Fibroblast of skin of right quadriceps (primary cell): ENCODE results near the gene RSPH6A.

Experiments
- DNase-seq: peaks from one replicate; pipeline ENCODE4 v3.0.0-alpha.2; 2013

Gene RSPH6A

DNA sequence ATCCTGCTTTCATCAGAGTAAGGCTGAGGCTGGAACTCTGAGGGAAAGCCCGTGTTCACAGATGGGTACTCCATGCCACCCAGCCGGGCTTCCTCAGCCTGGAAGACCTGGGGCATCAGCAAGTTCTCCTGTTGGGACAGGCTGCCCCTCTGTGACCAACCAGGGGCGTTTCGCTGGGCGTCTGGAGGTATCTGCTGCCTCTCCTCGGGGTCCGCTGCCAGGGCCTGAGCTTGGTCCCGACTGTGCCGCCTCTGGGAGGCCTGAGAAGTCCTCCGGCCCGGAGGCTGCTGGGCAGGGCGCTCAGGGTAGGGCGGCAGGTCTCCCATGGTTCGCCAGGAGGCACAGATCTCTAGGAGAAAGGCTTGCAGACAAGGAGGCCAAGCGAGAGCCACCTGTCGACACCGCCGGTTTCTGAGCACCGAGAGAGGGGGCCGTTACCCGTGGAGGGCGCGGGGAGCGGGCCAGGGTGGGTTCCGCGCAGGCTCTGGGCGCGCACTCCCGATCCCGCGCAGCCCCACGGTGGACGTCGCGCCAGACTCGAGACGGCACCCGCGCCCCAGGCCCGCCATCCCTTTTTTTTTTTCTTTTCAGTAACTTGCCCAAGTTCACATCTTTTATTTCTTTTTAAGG is at the start of gene RSPH6A:
RSPH6A (minus strand) TSS at position 458 of the 630 bp plus-strand sequence; CDS start at position 326, 132 bp downstream.
- DNase-seq: no peak

DNA sequence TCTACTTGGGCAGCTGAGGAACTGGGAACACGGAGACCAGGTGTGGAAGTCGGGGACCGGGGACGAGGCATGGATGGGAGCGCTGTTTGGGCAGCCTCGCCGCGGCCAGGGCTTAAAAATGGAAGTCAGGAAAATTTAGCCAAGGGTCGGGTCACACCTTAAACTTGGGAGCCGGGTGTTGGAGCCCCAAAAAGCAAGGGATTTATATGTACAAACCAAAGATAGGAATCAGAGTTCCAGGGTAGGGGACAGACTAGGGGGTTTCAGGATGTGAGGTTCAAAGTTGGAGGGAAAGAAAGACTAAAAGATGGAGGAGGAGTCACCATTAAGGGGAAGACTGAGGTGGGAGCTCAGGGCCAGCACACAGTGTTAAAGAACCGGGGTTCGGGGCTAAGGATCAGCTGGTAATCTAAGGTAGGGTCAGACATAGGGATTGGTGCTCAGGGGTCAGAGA is 49.5 kb upstream of the RSPH6A start:
- no peak for DNase-seq

GRCh38 chr19:45863840-45864628 is 48.9 kb upstream of the RSPH6A start, which contains the start of gene FOXA3:
Gene FOXA3 (plus strand): TSS chr19:45864326. CDS start chr19:45864457, 131 bp downstream.
- peak; percentile 25 for DNase-seq

GRCh38 chr19:45863335-45863839 is 48.3 kb upstream of the RSPH6A start:
- no peak for DNase-seq

- DNase-seq: peak; percentile 98
Measured at GRCh38 chr19:45862564-45863334, 47.6 kb upstream of the RSPH6A start, which contains the start of gene SYMPK. Gene SYMPK (minus strand): TSS chr19:45863147. CDS start chr19:45854495, 8,652 bp downstream.

GRCh38 chr19:45862271-45862563 is 47.1 kb upstream of the RSPH6A start:
- DNase-seq: no peak

DNA sequence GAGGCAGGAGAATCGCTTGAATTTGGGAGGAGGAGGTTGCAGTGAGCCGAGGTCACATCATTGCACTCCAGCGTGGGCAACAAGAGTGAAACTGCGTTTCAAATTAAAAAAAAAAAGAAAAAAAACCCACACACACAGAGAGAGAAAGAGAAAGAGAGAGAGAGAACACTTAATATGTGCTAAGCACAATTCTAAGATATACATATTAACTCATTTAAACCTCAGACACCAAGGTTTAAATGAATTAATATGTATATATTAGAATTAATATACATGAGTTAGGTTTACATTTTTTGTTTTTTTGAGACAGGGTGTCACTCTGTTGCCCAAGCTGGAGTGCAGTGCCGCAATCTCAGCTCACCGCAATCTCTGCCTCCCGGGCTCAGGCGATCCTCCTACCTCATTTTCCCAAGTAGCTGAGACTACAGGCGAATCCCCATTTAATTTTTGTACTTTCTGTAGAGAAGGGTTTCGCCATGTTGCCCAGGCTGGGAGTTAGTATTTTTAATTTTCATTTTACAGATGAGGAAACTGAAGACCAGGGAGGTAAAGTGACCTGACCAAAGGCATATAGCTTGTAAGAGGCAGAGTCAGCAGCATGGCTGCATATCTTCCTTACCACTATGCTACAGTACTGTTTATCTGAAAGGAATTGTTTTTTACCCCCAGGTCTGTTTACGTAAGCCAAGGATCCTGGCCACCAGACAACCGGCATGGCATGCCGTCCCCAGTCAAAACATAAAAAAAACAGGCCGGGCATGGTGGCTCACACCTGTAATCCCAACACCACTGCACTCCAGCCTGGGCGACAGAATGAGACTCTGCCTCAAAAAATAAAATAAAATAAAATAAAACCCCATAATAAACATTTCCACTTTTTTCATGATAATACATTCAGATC is 45.5 kb upstream of the RSPH6A start:
- no peak for DNase-seq

- DNase-seq: no peak
Measured at GRCh38 chr19:45854167-45854778, 39.2 kb upstream of the RSPH6A start.

DNA sequence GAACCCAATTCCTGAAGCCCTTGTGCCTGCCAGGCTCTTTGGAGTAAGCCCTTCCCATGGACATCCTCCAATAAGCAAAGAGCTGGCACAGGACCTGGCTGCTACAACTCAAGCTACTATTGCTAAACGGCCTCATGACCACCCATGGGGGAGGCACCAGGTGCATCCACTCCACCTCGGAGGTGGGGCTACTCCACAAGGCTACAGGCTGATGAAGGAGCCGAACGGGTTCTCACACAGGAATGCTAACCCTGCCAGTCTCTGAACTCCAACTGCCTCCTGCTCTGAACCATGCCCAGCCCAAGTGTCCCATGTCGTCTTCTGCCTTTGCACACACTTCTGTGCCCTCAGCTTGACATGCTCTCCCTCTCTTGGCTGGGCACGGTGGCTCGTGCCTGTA is 37.9 kb upstream of the RSPH6A start:
- no peak for DNase-seq

GRCh38 chr19:45852145-45852750 is 37.1 kb upstream of the RSPH6A start:
- peak; percentile 18 for DNase-seq

- no peak for DNase-seq
Measured at GRCh38 chr19:45848922-45849321, 33.8 kb upstream of the RSPH6A start.

DNA sequence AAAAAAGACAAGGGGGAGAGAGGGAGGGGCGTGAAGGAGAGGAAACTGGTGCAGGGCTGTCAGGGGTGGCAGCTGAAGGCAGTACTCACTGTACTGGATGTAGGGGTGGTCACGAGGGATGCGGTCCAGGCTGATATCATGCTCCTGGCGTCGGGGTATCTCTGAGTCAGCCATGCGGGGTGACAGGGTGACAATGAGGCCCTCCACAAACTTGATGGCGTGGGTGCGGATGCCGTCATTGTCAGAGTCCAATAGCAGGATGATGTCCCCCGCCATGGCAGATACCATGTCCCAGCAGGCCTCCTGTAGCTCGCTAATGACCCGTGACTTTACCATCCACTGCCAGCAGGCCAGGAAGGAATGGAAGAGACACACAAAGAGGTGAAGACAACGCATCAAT is 32.6 kb upstream of the RSPH6A start:
- no peak for DNase-seq

GRCh38 chr19:45842198-45842597 is 27.1 kb upstream of the RSPH6A start:
- DNase-seq: no peak

DNA sequence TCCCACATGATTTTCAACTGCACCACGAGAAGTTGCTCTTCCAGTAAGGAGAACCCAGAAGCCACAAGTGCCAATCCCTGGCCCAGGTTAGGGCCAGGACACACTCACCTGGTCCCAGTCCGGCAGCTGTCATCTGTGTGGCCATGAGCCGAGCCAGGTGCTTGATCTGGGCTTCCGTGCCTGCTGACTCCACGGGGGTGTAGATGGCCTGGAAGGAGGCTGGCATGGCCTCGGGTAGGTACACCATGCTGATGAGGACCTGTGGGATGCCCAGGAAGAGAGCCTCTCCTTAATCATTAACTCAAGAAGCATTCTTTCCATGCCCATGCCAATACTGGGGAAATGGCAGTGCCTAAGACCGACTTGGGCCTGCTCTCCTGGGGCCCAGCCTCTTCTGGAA is 19.9 kb upstream of the RSPH6A start:
- no peak for DNase-seq

- DNase-seq: no peak
Measured at GRCh38 chr19:45828945-45829344, 13.8 kb upstream of the RSPH6A start.

DNA sequence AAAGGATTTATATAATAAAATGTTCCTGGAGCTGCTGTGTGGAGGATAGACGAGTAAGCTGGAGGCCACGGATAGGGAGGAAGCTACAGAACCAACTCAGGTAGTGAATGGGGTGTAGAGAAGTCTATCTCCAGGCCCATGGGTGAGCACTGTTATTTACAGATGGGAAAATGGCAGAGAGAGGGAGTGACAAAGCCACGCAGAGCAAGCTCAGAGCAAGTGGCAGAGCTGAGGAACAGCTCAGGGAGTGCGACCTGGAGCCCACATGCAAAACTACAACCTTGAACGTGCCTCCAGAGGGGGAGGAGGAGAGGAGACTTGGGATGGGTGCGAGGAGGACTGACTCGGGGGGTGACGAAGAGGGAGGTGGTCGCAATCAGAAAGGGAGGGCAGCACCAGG is 13.4 kb upstream of the RSPH6A start:
- no peak for DNase-seq

GRCh38 chr19:45827459-45828093 is 12.5 kb upstream of the RSPH6A start:
- no peak for DNase-seq

DNA sequence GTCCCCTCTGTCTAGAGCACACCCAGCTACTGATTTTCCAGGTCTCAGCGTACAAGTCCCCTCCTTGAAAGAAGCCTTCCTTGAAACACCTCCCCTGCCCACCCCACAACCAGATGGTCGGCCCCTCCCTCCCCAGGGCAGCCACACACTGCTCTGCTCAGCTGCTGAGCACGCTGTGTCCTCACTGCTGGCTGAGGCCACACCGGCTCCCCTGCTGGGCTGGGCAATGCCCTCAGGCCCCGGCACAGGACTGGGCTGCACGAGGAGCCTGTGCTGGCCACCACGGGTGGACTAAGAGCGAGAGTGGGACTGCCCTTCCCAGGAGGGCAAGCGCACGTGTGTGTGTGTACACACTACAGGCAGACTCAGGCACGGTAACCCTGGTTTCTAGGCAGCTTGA is 11.8 kb upstream of the RSPH6A start:
- no peak for DNase-seq

DNA sequence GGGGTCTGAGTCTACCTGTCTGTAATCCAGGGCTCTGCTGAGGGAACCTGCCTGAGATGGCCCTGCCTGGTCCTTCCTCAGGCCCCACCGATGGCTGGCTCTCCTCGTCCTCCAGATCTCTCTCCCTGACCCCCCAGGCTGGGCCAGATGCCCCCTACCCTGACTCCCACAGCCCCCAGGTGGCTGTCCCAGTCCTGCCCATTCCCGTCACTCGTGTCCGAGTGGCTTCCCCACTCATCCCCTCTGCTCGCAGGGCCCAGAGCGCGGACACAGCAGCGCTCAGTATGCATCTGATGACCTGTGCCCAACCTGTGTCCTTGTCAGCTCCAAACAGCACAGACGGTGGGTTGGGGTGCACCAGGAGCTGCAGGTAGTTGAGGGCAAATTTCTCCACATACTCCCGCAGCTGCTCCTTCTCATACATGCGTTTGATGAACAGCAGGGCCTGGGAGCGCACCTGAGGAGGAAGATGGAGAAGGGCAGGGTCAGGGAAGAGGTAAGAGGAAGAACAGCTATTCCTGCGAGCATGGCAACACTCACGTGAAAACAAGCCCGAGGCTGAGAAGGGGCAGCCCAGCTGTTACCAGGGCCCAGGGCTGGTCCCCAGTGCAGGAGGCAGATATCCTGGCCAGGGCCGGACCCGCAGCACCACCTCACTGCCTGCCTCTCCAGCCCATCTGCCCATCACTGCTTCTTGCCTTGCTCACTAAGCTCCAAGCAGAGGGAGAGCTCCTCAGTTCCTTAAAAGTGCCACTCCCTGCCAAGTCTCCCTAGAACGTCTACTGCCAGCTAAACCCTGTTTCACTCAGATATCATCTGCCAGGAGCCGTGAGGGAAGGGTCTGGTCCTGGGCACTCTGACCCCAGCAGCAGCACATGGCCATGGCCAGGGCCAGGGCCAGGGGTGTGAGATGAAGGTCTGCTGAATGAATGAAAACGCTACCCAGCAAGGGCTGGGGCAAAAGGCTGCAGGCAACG is 11.1 kb upstream of the RSPH6A start:
- no peak for DNase-seq

- no peak for DNase-seq
Measured at GRCh38 chr19:45825263-45825605, 10.1 kb upstream of the RSPH6A start.
